Retinal pigment epithelial cell (primary cell): Measurements from ENCODE around the gene ADAM23.
A peak's percentile ranks its signal among the peaks of the same experiment; 100 is the strongest.

Experiments
- DNase-seq: peaks from one replicate; pipeline ENCODE4 v3.0.0-alpha.2; 2010; ENCODE audit warnings: low read depth
- H3K4me3 ChIP-seq: 2 replicates; pipeline ENCODE4 v1.5.1; 2011; ENCODE audit warnings: mild to moderate bottlenecking, low read length, control low read depth, moderate library complexity
- CTCF ChIP-seq: conservative IDR thresholded peaks from 2 replicates; pipeline ENCODE4 v1.5.1; 2011; ENCODE audit warnings: low read depth, low read length, control low read depth, inconsistent platforms

The ADAM23 gene

GRCh38 chr2:206431439-206431838 lies 11.9 kb upstream of the ADAM23 start:
- TF ChIP-seq CTCF: no peak
- DNase-seq: no peak
- H3K4me3 ChIP-seq: no peak overlapping the region

GRCh38 chr2:206432193-206433082 lies 10.9 kb upstream of the ADAM23 start:
- no peak overlapping the region for H3K4me3 ChIP-seq
- no peak for DNase-seq

GRCh38 chr2:206433190-206433589 lies 10.1 kb upstream of the ADAM23 start:
- H3K4me3 ChIP-seq: no peak overlapping the region
- no peak for DNase-seq
- no peak for TF ChIP-seq CTCF

More at GRCh38 chr2:206432193-206433082, 10.9 kb upstream of the ADAM23 start:
- TF ChIP-seq CTCF: no peak

- no peak for DNase-seq
- no peak for TF ChIP-seq CTCF
- H3K4me3 ChIP-seq: no peak overlapping the region
These were observed 9.6 kb upstream of the ADAM23 start for GRCh38 chr2:206433686-206434085.

- no peak overlapping the region for H3K4me3 ChIP-seq
- DNase-seq: no peak
- TF ChIP-seq CTCF: no peak
These were observed 7.6 kb upstream of the ADAM23 start for GRCh38 chr2:206435742-206436141.

GRCh38 chr2:206438196-206438724 lies 5.1 kb upstream of the ADAM23 start:
- H3K4me3 ChIP-seq: no peak overlapping the region
- no peak for TF ChIP-seq CTCF
- DNase-seq: no peak

- peak overlapping the region; percentile 57 for H3K4me3 ChIP-seq
- TF ChIP-seq CTCF: no peak
- DNase-seq: no peak
These were observed 879 bp upstream of the ADAM23 start for GRCh38 chr2:206442474-206442832.
